Stimulated activated CD8-positive, alpha-beta memory T cell treated with anti-CD3 and anti-CD28 coated beads, Interleukin-7, amount 100 ng/mL, for 48 hours (primary cell): Measurements from ENCODE around the gene ZNF70.
"Not testable (repeated sequence)": the region's sequence is repeated elsewhere in the genome, so short reads cannot be mapped to it uniquely, and the experiment has no call there.

ENCODE experiments used
- DNase-seq, 2 donors: peaks; one replicate each; pipeline ENCODE4 v3.0.0-alpha.2; 2020; ENCODE audit warnings: low read depth in 1 of 2; ENCODE audit errors: extremely low read depth in 1 of 2

The ZNF70 gene

DNA sequence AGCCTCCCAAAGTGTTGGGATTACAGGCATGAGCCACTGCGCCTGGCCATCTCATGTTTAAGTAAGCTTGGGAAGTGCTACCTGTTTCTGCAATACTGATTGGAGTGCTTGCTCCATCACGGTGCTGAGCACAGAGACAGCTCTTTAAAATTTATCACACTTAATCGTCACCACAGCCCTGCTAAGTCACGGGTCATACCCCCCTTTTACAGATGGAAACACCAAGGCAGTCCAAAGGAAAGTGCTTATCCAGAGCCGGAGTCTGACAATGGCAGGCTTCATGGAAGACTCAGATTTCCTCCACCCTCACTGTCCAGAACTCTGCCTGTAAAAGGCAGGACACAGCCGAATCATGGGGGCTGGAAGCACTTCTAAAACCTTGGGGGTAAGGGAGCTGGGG is 9.1 kb upstream of the ZNF70 start:
- DNase-seq, result no peak

DNA sequence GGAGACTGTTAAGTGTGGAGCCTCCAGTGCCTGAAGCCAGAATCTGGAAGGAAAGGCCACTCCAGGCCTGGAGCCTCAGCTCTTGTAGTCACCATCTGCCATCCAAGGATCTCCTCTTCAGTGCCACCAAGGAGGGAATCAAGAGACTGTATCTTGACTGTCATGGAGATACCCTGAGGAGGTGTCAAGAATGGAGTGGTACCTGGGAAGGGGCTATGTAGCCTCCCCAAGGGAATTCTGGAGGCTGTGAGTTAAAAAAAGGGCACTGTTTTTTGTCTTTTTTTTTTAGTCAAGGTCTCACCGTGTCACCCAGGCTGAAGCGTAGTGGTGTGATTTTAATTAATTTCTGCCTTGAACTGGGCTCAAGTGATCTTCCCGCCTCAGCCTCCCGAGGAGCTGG is 8.7 kb upstream of the ZNF70 start:
- DNase-seq, result no peak

- DNase-seq, result no peak
Measured at GRCh38 chr22:23756891-23757290, 6.0 kb upstream of the ZNF70 start.

DNA sequence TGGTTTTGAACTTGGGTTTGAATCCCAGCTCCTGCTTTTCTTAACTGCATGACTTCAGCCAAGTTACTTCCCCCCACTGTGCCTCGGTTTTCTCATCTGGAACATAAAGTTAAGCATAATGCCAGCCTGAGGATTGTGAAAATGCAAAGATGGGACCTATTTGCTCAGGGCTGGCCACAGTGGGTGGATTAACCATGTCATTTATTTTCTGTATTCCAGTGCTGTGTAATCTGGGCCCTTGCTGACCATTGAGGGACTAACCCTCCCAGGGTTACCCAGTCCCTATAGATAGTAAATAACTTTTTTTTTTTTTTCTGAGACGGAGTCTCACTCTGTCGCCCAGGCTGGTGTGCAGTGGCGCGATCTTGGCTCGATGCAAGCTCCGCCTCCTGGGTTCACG is 4.8 kb upstream of the ZNF70 start:
- no peak for DNase-seq

- no peak for DNase-seq
Measured at GRCh38 chr22:23754980-23755636, 4.2 kb upstream of the ZNF70 start.

DNA sequence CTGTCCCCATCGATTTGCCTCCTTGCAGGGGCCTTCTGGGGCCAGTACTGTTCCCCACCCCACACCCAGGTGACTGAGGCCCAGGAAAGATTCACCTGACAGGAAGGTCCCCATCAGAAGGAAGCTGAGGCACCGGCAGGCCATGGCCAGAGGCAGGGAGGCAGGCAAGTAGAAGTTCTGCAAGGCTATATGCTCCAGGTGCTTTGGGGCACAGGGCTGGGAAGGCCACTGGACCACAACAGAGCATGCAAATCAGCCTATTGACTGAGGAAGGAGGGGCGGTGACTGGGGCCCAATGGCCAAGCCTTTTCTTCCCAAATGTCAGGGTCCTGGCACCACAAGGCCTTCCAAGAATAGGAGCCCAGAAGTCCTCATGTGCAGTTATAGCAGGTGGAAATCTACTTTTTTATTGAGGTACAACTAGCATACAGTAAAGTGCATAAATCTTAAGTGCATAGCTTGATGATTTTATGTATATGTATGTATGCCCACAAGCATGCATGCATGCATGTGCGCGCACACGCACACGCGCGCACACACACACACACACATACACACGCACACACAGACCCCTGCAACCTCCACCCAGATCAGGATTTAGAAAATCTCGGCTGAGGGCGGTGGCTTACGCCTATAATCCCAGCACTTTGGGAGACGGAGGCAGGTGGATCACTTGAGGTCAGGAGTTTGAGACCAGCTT is 3.5 kb upstream of the ZNF70 start, which contains the start of gene VPREB3:
Gene VPREB3 (minus strand): TSS at position 206 of the 700 bp plus-strand sequence. CDS start 62 bp downstream, at position 144.
- no peak for DNase-seq

GRCh38 chr22:23753385-23753784 is 2.5 kb upstream of the ZNF70 start:
- no peak for DNase-seq

GRCh38 chr22:23752750-23753149 is 1.8 kb upstream of the ZNF70 start:
- DNase-seq, result no peak

GRCh38 chr22:23752090-23752691 is 1.3 kb upstream of the ZNF70 start:
- no peak for DNase-seq

DNA sequence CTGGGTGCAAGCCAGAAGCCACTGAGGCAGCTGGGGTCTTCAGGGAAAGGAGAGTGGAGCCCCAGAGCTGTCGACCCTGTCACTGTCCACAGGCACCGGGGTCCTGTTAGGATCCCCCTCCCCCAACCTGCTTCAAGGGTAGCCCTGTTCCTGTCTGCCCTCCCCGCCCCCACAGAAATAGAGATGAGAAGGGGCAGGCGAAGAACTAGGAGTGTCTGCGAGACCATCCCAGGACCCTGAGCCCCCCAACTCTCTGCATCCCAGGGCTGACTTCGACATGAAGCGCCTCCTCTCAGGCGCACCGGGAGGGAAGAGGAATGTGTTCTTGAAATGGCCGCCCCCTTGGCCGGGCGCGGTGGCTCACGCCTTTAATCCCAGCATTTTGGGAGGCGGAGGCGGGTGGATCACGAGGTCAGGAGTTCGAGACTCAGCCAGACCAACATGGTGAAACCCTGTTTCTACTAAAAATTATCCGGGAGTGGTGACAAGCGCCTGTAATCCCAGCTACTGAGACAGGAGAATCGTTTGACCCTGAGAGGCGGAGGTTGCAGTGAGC is 607 bp upstream of the ZNF70 start:
- no peak for DNase-seq

- no peak for DNase-seq
Measured at GRCh38 chr22:23750367-23750713, 572 bp downstream of the ZNF70 start.

- no peak for DNase-seq
Measured at GRCh38 chr22:23749841-23750301, 1.0 kb downstream of the ZNF70 start.

DNA sequence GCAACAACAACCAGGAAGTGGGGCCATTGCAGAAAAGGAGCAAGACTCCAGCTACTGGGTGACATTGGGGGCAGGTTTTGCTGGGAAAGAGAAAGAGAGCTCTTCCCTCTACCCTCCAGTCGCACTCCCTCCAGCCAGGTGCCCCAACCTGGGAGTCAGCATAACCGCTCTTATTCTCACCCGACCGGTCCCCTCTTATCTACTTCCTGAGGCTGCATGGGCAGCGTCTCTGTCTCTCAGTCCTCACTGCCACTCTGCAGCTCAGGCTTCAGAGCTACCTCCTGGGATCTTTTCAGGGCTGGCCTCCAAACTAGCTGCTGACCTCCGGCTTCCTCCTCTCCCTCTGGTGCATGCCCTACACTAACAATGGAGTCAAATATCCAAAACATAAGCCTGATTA is 5.1 kb downstream of the ZNF70 start:
- no peak for DNase-seq

- DNase-seq, result no peak
Measured at GRCh38 chr22:23744485-23744884, 6.4 kb downstream of the ZNF70 start.

- DNase-seq, result no peak
Measured at GRCh38 chr22:23744001-23744400, 6.9 kb downstream of the ZNF70 start.

DNA sequence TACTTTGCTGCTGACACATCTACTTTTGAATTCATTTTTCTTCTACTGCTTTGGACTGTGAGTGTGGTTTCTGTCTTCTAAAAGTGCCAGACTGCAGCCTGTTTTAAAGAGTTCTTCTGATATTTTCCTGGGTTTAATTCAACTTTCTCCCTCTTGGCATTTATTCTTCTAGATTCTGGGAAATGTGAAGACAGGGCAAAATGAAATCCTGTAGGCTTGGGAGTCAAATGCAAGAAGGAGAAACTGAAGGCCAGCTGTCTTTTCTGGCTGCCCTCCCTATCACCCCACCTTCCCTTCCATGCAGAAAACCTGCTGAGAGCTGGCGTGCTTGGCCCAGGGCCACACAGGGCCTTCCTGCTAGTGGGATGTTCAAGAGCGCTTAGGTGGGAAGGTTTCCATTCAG is 7.6 kb downstream of the ZNF70 start:
- no peak for DNase-seq

DNA sequence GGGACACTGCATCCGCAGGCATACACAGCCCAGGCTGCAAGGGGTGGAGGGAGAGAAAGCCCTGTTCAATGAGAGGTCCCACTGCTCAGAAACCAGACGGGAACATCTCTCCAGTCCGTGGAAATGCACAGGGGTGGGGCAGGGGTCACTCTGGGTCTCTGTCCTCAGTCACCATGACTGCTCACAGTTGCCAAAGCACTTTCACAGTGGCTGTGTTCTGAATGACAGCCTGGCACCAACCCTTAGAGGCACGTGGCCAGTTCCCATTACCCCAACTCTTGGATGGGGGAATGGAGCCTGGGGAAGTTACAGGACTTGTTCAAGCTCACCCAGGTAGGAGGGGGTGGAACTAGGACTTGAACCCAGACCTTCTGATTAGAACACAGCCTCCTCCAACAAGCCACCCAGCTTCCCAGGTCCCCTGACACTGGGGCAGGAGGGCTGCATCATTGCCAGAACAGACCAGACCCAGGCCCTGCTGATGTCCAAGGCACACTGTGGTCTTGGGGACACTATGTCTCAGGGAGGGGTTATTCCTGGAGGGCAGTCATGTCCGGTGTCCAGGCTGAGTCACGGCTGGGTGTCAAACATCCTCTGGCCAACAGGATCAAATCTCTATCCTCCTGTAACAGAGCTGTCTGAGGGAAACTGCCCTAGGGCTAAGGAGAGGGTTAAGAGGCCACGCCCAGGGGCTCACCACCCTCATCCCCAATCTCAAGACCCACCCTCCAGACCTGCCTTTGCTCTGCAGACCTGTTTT is 8.2 kb downstream of the ZNF70 start:
- no peak for DNase-seq

- DNase-seq, result no peak
Measured at GRCh38 chr22:23737696-23738095, 13.2 kb downstream of the ZNF70 start.

DNA sequence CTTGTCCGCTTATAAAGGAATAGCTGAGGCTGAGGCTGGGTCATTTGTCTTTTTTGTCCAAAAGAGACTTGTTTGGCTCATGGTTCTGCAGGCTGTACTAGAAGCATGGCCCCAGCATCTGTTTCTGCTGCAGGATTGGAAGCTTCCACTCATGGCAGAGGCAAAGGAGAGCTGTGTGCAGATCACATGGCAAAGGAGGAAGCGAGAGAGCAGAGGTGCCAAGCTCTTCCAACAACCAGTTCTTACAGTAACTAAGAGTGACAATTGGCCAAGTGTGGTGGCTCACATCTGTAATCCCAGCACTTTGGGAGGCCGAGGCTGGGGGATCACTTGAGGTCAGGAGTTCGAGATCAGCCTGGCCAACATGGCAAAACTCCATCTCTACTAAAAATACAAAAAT is 22.8 kb downstream of the ZNF70 start:
- DNase-seq, result not testable (repeated sequence)

DNA sequence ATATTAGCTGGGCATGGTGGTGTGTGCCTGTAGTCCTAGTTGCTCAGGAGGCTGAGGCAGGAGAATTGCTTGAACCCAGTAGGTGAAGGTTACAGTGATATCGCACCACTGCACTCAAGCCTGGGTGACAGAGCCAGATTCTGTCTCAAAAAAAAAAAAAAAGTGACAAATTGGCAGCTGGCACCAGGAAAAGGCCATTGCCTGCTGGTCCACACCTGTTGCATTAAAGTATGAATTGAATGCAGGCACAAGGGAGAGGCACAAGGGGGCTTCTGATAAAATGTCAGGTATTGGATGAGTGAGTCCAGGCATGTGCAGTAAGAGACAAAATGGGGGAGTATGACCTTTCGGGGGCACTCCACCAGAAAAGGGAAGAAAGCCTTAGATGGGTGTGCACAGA is 28.2 kb downstream of the ZNF70 start:
- DNase-seq, result no peak

DNA sequence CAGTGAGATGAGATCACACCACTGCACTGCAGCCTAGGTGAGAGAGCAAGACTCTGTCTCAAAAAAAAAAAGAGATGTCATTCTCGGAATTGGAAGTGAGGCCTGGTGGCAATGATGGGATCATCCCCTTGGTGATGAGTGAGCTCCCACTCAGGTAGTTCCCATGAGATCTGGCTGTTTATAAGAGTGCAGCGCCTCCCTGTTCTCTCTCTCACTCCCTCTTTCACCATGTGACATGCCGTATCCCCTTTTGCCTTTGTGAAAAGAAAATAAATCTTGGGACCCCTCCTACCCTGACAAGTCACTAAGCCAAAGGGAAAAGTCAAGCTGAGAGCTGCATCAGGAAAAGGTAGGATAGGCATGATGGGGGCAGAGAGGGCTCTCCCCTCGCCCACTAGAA is 28.8 kb downstream of the ZNF70 start:
- DNase-seq, result no peak
